Measurements from ENCODE around the gene KLHL29. TPM values are rescaled to one million over a fixed set of nuclear protein-coding genes. Genes with fewer than 3 reads are reported as not detected.

Gene KLHL29
- total RNA-seq, 2 donors from 2014 or later: 2.0 to 4.2 TPM

- no peak overlapping the region for H3K4me3 ChIP-seq
- peaks cover 0 to 15% of the 10 kb centered on the region in 2 donors for H3K4me1 ChIP-seq
- no peak for DNase-seq (ENCODE audit: low spot score)
- H3K27ac ChIP-seq: peak overlapping the region; percentile 54 to 58
- TF ChIP-seq, protein P1, sequence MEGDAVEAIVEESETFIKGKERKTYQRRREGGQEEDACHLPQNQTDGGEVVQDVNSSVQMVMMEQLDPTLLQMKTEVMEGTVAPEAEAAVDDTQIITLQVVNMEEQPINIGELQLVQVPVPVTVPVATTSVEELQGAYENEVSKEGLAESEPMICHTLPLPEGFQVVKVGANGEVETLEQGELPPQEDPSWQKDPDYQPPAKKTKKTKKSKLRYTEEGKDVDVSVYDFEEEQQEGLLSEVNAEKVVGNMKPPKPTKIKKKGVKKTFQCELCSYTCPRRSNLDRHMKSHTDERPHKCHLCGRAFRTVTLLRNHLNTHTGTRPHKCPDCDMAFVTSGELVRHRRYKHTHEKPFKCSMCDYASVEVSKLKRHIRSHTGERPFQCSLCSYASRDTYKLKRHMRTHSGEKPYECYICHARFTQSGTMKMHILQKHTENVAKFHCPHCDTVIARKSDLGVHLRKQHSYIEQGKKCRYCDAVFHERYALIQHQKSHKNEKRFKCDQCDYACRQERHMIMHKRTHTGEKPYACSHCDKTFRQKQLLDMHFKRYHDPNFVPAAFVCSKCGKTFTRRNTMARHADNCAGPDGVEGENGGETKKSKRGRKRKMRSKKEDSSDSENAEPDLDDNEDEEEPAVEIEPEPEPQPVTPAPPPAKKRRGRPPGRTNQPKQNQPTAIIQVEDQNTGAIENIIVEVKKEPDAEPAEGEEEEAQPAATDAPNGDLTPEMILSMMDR (IDR thresholded peaks at IDR 0.05): peak in 1 of 2 donors; percentile 53
- no peaks in the 10 kb centered on the region for H3K27me3 ChIP-seq
- H3K9me3 ChIP-seq: no peaks in the 10 kb centered on the region
- no peaks in the 10 kb centered on the region for H3K36me3 ChIP-seq
These were observed 251.4 kb downstream of the KLHL29 start for GRCh38 chr2:23636426-23636825.

DNA sequence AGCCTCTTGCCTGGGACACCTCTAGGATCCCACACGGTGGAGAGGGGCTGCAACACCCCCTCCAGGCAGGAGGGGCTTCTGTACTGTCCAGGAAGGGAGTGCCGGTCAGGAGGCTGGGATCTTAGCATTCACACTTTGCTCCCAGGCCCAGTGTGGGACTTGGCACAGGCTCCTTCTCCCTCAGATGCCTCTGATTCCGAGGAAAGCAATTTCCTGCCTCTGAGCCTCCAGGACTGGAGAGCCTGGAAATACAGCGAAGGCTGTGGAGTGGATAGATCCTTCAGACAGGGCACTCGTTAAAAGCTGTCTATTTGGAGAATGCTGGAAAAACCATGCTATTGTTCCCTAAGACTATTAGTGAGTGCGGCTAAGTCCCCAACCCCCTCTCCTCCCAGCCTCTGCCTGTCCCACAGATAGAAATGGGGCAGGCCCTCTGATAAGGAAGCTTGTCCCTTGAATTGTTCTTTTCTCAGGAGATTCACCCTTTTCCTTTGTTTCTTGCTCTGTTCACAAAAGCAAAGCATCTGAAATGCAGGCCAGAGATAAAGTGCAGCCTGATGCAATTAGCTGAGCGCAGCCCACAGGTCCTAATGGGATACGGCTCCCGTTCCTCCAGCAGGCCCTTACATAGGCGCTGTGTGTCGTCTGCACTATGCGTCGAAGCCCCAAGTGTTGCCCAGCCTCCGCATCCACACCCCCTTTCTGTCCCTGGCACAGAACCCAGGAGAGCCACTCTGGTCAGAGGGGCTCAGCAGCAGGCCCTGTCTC, 252.2 kb downstream of the KLHL29 start:
- Histone ChIP-seq H3K9me3 (no peaks in the 10 kb centered on the region), H3K27me3 (no peaks in the 10 kb centered on the region), H3K27ac (peak overlapping the region; percentile 54 to 58), H3K36me3 (no peaks in the 10 kb centered on the region), H3K4me3 (no peak overlapping the region), H3K4me1 (peaks cover 0 to 15% of the 10 kb centered on the region in 2 donors)
- TF ChIP-seq, protein P1 (IDR thresholded peaks at IDR 0.05): no peak
- no peak for DNase-seq (ENCODE audit: low spot score)

GRCh38 chr2:23639406-23639982, 254.5 kb downstream of the KLHL29 start:
- H3K4me1 ChIP-seq: peaks cover 0 to 15% of the 10 kb centered on the region in 2 donors
- no peak for DNase-seq (ENCODE audit: low spot score)
- peaks cover 6% of the 10 kb centered on the region for H3K36me3 ChIP-seq
- no peaks in the 10 kb centered on the region for H3K27me3 ChIP-seq
- no peak overlapping the region for H3K4me3 ChIP-seq
- TF ChIP-seq, protein P1 (IDR thresholded peaks at IDR 0.05): no peak
- peaks cover 0 to 4% of the 10 kb centered on the region in 2 donors for H3K9me3 ChIP-seq
- H3K27ac ChIP-seq: no peak overlapping the region

GRCh38 chr2:23640711-23641110, 255.7 kb downstream of the KLHL29 start:
- DNase-seq (ENCODE audit: low spot score): no peak
- Histone ChIP-seq H3K4me3 (no peak overlapping the region), H3K27me3 (no peaks in the 10 kb centered on the region), H3K27ac (no peak overlapping the region), H3K9me3 (peaks cover 0 to 4% of the 10 kb centered on the region in 2 donors), H3K4me1 (peaks cover 0 to 15% of the 10 kb centered on the region in 2 donors), H3K36me3 (peaks cover 6% of the 10 kb centered on the region)
- TF ChIP-seq, protein P1 (IDR thresholded peaks at IDR 0.05): no peak

GRCh38 chr2:23642516-23642915, 257.5 kb downstream of the KLHL29 start:
- H3K4me1 ChIP-seq: peaks cover 0 to 3% of the 10 kb centered on the region in 2 donors
- no peak overlapping the region for H3K27ac ChIP-seq
- H3K27me3 ChIP-seq: no peaks in the 10 kb centered on the region
- TF ChIP-seq, protein P1 (IDR thresholded peaks at IDR 0.05): no peak
- peaks cover 6% of the 10 kb centered on the region for H3K36me3 ChIP-seq
- H3K4me3 ChIP-seq: no peak overlapping the region
- H3K9me3 ChIP-seq: peaks cover 0 to 4% of the 10 kb centered on the region in 2 donors
- no peak for DNase-seq (ENCODE audit: low spot score)
